HCT116 (cell line): ENCODE measurements around the gene STIL. TPM values are rescaled to one million over a fixed set of nuclear protein-coding genes. Genes with fewer than 3 reads are reported as not detected.

Experiments used
- ATAC-seq: fragments of 200-7000 bp; cut with Tn5 transposase; 2 replicates; pipeline ENCODE4 v1.9.1; 2020; ENCODE audit warnings: mild to moderate bottlenecking, moderate library complexity
- BruUV-seq: library from RNA; stranded (reverse); fragments of 400-500 nt; replicated peaks from 2 replicates; lab custom pipeline; 2021; lab: Mats Ljungman, UMichigan
- CTCF ChIA-PET: fragments of 300-600 bp; sonication (Branson Sonifier 250); formaldehyde crosslinking; loops from one replicate; lab custom pipeline; 2021; ENCODE audit warnings: antibody characterized with exemption; lab: Charles Lee
- POLR2A ChIA-PET: fragments of 300-600, 350-600 bp; sonication (Branson Sonifier 250); formaldehyde crosslinking; loops from one replicate; lab custom pipeline; 2021; ENCODE audit warnings: antibody characterized with exemption; lab: Charles Lee
- RAD21 ChIA-PET, 2 experiments: fragments of 300-600 bp; sonication (Branson Sonifier 250); formaldehyde crosslinking; loops; one replicate each; lab custom pipeline; 2023; ENCODE audit warnings: low total read pairs in 2 of 2; ENCODE audit not compliant: uncharacterized antibody in 2 of 2, unreplicated experiment in 2 of 2, low non-redundant PET in 1 of 2; lab: Charles Lee
- DNase-seq: peaks from one replicate; pipeline ENCODE4 v3.0.0-alpha.2; 2010; ENCODE audit warnings: low read depth, low spot score
- H2AFZ ChIP-seq: fragments of 200-600 bp; shearing (Covaris generic), sonication (generic); 2 replicates; pipeline ENCODE4 v1.6.1; 2017; ENCODE audit warnings: low read depth, mixed run types, mixed read lengths, antibody characterized with exemption, low read length; ENCODE audit not compliant: poor library complexity, severe bottlenecking
- H3K27ac ChIP-seq: 2 replicates; pipeline ENCODE4 v1.5.1; 2012; ENCODE audit warnings: low read depth, low read length
- H3K27me3 ChIP-seq: fragments of 200-600 bp; sonication (generic); 2 replicates; pipeline ENCODE4 v1.6.1; 2016; ENCODE audit warnings: mixed run types, low read length, mixed read lengths; ENCODE audit not compliant: insufficient read depth
- H3K36me3 ChIP-seq, 2 experiments: fragments of 200-500 bp in 1 of 2; fragments of 200-600 bp in 1 of 2; sonication (Bioruptor generic) in 1 of 2; sonication (generic) in 1 of 2; 2 replicates each; pipeline versions ENCODE4 v1.5.1 to v1.6.1; 2014 to 2016; ENCODE audit warnings: low read length in 2 of 2, inconsistent platforms in 1 of 2, mixed read lengths in 1 of 2, mixed run types in 1 of 2; ENCODE audit not compliant: insufficient read depth in 2 of 2, control insufficient read depth in 1 of 2
- H3K4me1 ChIP-seq, 2 experiments: fragments of 200-600 bp in 1 of 2; sonication (generic) in 1 of 2; 2 replicates each; pipeline versions ENCODE4 v1.5.1 to v1.6.1; 2012 to 2017; ENCODE audit warnings: low read length in 2 of 2, inconsistent platforms in 1 of 2, mild to moderate bottlenecking in 1 of 2, mixed read lengths in 1 of 2, mixed run types in 1 of 2, moderate library complexity in 1 of 2; ENCODE audit not compliant: insufficient read depth in 2 of 2, control insufficient read depth in 1 of 2
- H3K4me2 ChIP-seq: fragments of 200-600 bp; sonication (generic); 2 replicates; pipeline ENCODE4 v1.6.1; 2017; ENCODE audit warnings: mixed run types, low read length, mixed read lengths
- H3K4me3 ChIP-seq, 2 experiments: fragments of 200-600 bp in 1 of 2; sonication (generic) in 1 of 2; replicated peaks in 1 of 2; 2 replicates each; pipeline ENCODE4 v1.5.1; 2011 to 2016; ENCODE audit warnings: low read length in 2 of 2, control low read depth in 1 of 2, low read depth in 1 of 2, mild to moderate bottlenecking in 1 of 2, mixed read lengths in 1 of 2, mixed run types in 1 of 2
- H3K79me2 ChIP-seq: fragments of 200-600 bp; sonication (generic); 2 replicates; pipeline ENCODE4 v1.6.1; 2017; ENCODE audit warnings: mild to moderate bottlenecking, mixed run types, low read length, moderate library complexity, mixed read lengths; ENCODE audit not compliant: insufficient read depth
- H3K9ac ChIP-seq: fragments of 200-600 bp; sonication (generic); 2 replicates; pipeline ENCODE4 v1.6.1; 2016; ENCODE audit warnings: low read length, mixed read lengths
- H3K9me2 ChIP-seq: fragments of 200-600 bp; sonication (generic), shearing (Covaris generic); 2 replicates; pipeline ENCODE4 v1.6.1; 2017; ENCODE audit warnings: mixed run types, mild to moderate bottlenecking, moderate library complexity; ENCODE audit not compliant: insufficient read depth
- H3K9me3 ChIP-seq, 2 experiments: fragments of 200-500 bp in 1 of 2; fragments of 200-600 bp in 1 of 2; sonication (Bioruptor generic) in 1 of 2; sonication (generic) in 1 of 2; 2 replicates each; pipeline ENCODE4 v1.6.1; 2014 to 2017; ENCODE audit warnings: low read length in 2 of 2, mixed read lengths in 2 of 2, inconsistent platforms in 1 of 2, low read depth in 1 of 2, mild to moderate bottlenecking in 1 of 2, mixed run types in 1 of 2, moderate library complexity in 1 of 2; ENCODE audit not compliant: control insufficient read depth in 1 of 2, insufficient read depth in 1 of 2
- H4K20me1 ChIP-seq: fragments of 200-600 bp; sonication (generic), shearing (Covaris generic); 2 replicates; pipeline ENCODE4 v1.6.1; 2017; ENCODE audit warnings: mixed run types, mild to moderate bottlenecking, moderate library complexity; ENCODE audit not compliant: insufficient read depth
- CTCF ChIP-seq, 3 experiments: fragments of 200-600 bp in 1 of 3; sonication (generic) in 1 of 3; IDR thresholded peaks in 2 of 3; conservative IDR thresholded peaks in 1 of 3; 2 replicates each; pipeline ENCODE4 v1.5.1; 2012 to 2017; ENCODE audit warnings: low read depth in 2 of 3, low read length in 2 of 3, antibody characterized with exemption in 1 of 3, borderline replicate concordance in 1 of 3, control low read depth in 1 of 3, mild to moderate bottlenecking in 1 of 3, mixed read lengths in 1 of 3, mixed run types in 1 of 3, moderate library complexity in 1 of 3; ENCODE audit not compliant: insufficient read depth in 1 of 3
- POLR2A ChIP-seq: IDR thresholded peaks from 2 replicates; pipeline ENCODE4 v1.7.0; 2011; ENCODE audit warnings: borderline replicate concordance; ENCODE audit not compliant: insufficient read depth, insufficient read length; ENCODE audit errors: extremely low read depth
- RAD21 ChIP-seq: IDR thresholded peaks from 2 replicates; pipeline ENCODE4 v1.6.1; 2012; ENCODE audit warnings: low read depth, mild to moderate bottlenecking
- intact Hi-C: fragments of 100-400 bp; cut with micrococcal nuclease; formaldehyde crosslinking; loops from 2 replicates; pipeline ENCODE4 v1.10.0; 2022
- total RNA-seq: library from RNA; stranded (reverse); gene quantifications from one replicate; pipeline ENCODE4 v1.2.1, GENCODE V29; 2021; ENCODE audit not compliant: unreplicated experiment
- TF ChIP-seq, protein P1 (sequence below): IDR thresholded peaks from 2 replicates; pipeline ENCODE4 v1.6.1; 2011; ENCODE audit warnings: mild to moderate bottlenecking, low read length, moderate library complexity; ENCODE audit not compliant: insufficient replicate concordance; ENCODE audit errors: extremely low read depth

Gene STIL
- total RNA-seq, 1 experiment from 2014 or later, result 34.4 TPM

GRCh38 chr1:47262787-47263413 is 51.0 kb downstream of the STIL start:
- CTCF ChIA-PET, result interaction anchor here (0.8 to 2.1 kb wide), 10 partner anchors 11 to 120 kb away, joined by 3 to 19 read pairs (median 3); partner anchors contain the start of genes CMPK1 and STIL
- Histone ChIP-seq H3K9me2 (no peaks in the 10 kb centered on the region), H2AFZ (no peak overlapping the region), H3K27me3 (no peaks in the 10 kb centered on the region), H3K27ac (no peak overlapping the region), H3K36me3 (peaks cover 6 to 26% of the 10 kb centered on the region in 2 experiments; a peak in 3 of 4 replicates), H4K20me1 (no peaks in the 10 kb centered on the region; the same call in 1 of the 2 replicates), H3K4me2 (no peak overlapping the region), H3K9ac (no peak overlapping the region), H3K79me2 (peaks cover 20% of the 10 kb centered on the region), H3K9me3 (no peaks in the 10 kb centered on the region), H3K4me3 (no peak overlapping the region), H3K4me1 (no peaks in the 10 kb centered on the region)
- intact Hi-C loops, result loop anchor here (1.0 to 2.0 kb wide), 2 partner anchors 70 to 84 kb away; no protein-coding TSS in a partner anchor
- BruUV-seq, result no TSS peak
- POLR2A ChIA-PET, result no interaction called here
- TF ChIP-seq, protein P1, sequence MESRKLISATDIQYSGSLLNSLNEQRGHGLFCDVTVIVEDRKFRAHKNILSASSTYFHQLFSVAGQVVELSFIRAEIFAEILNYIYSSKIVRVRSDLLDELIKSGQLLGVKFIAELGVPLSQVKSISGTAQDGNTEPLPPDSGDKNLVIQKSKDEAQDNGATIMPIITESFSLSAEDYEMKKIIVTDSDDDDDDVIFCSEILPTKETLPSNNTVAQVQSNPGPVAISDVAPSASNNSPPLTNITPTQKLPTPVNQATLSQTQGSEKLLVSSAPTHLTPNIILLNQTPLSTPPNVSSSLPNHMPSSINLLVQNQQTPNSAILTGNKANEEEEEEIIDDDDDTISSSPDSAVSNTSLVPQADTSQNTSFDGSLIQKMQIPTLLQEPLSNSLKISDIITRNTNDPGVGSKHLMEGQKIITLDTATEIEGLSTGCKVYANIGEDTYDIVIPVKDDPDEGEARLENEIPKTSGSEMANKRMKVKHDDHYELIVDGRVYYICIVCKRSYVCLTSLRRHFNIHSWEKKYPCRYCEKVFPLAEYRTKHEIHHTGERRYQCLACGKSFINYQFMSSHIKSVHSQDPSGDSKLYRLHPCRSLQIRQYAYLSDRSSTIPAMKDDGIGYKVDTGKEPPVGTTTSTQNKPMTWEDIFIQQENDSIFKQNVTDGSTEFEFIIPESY, result no peak
- TF ChIP-seq RAD21, result peak; percentile 44
- no peak for TF ChIP-seq POLR2A
- TF ChIP-seq CTCF (IDR thresholded peaks at IDR 0.05 in 2 of 3, conservative IDR thresholded peaks at IDR 0.05 in 1 of 3; ENCODE audit: borderline replicate concordance in 1 of 3, insufficient read depth in 1 of 3, low read depth in 2 of 3, low read length in 2 of 3), result peak; percentile 55 to 74 (median 69); a peak in 5 of 6 replicates
- RAD21 ChIA-PET, result interaction anchor here (1.1 to 1.5 kb wide), 4 partner anchors 70 to 84 kb away, joined by 3 to 6 read pairs (median 4); no protein-coding TSS in a partner anchor
- peak; percentile 82 for ATAC-seq
- DNase-seq, result peak; percentile 24
